ENCODE results near the gene C2orf76.

The C2orf76 gene

GRCh38 chr2:119352357-119352756, 14.3 kb downstream of the C2orf76 start:
- H3K4me1 ChIP-seq (ENCODE audit: insufficient read depth, low read length, severe bottlenecking), result peaks cover 15% of the 10 kb centered on the region
- no peak overlapping the region for H2AFZ ChIP-seq (ENCODE audit: low read length)
- no peak overlapping the region for H3K9ac ChIP-seq (ENCODE audit: low read length)
- no peaks in the 10 kb centered on the region for H3K36me3 ChIP-seq (ENCODE audit: insufficient read depth, low read length)
- H3K9me3 ChIP-seq (ENCODE audit: low read length), result no peaks in the 10 kb centered on the region
- H4K20me1 ChIP-seq (ENCODE audit: insufficient read depth, low read length), result no peaks in the 10 kb centered on the region
- peak overlapping the region; percentile 7; the same call in 1 of the 2 replicates for H3K4me2 ChIP-seq (ENCODE audit: low read length)
- H3F3A ChIP-seq (ENCODE audit: insufficient read depth, low read length), result no peaks in the 10 kb centered on the region
- no peaks in the 10 kb centered on the region for H3K9me2 ChIP-seq (ENCODE audit: low read depth, low read length)
- H3K4me3 ChIP-seq (ENCODE audit: low read depth, low read length, poor library complexity, severe bottlenecking), result no peak overlapping the region
- H3K79me2 ChIP-seq (ENCODE audit: insufficient read depth, low read length), result no peaks in the 10 kb centered on the region
- TF ChIP-seq EZH2 (IDR thresholded peaks at IDR 0.05; ENCODE audit: borderline replicate concordance, low read length) (no peak), CTCF (IDR thresholded peaks at IDR 0.05; ENCODE audit: low read length) (no peak)
- peak overlapping the region; percentile 63 for H3K27ac ChIP-seq (ENCODE audit: low read depth, low read length, poor library complexity, severe bottlenecking)
- no peaks in the 10 kb centered on the region for H3K27me3 ChIP-seq (ENCODE audit: insufficient read depth, low read length)

GRCh38 chr2:119350311-119350998, 16.2 kb downstream of the C2orf76 start:
- H3K9me3 ChIP-seq (ENCODE audit: low read length), result no peaks in the 10 kb centered on the region
- H3K4me3 ChIP-seq (ENCODE audit: low read depth, low read length, poor library complexity, severe bottlenecking), result no peak overlapping the region
- H2AFZ ChIP-seq (ENCODE audit: low read length), result no peak overlapping the region
- H3F3A ChIP-seq (ENCODE audit: insufficient read depth, low read length), result no peaks in the 10 kb centered on the region
- no peaks in the 10 kb centered on the region for H3K9me2 ChIP-seq (ENCODE audit: low read depth, low read length)
- peaks cover 15% of the 10 kb centered on the region for H3K4me1 ChIP-seq (ENCODE audit: insufficient read depth, low read length, severe bottlenecking)
- no peaks in the 10 kb centered on the region for H4K20me1 ChIP-seq (ENCODE audit: insufficient read depth, low read length)
- H3K4me2 ChIP-seq (ENCODE audit: low read length), result no peak overlapping the region
- no peak for TF ChIP-seq CTCF (IDR thresholded peaks at IDR 0.05; ENCODE audit: low read length)
- no peak for TF ChIP-seq EZH2 (IDR thresholded peaks at IDR 0.05; ENCODE audit: borderline replicate concordance, low read length)
- no peaks in the 10 kb centered on the region for H3K79me2 ChIP-seq (ENCODE audit: insufficient read depth, low read length)
- H3K36me3 ChIP-seq (ENCODE audit: insufficient read depth, low read length), result no peaks in the 10 kb centered on the region
- no peak overlapping the region for H3K27ac ChIP-seq (ENCODE audit: low read depth, low read length, poor library complexity, severe bottlenecking)
- H3K27me3 ChIP-seq (ENCODE audit: insufficient read depth, low read length), result no peaks in the 10 kb centered on the region
- no peak overlapping the region for H3K9ac ChIP-seq (ENCODE audit: low read length)

- Histone ChIP-seq H3K9ac (ENCODE audit: low read length) (no peak overlapping the region), H2AFZ (ENCODE audit: low read length) (no peak overlapping the region), H3K27ac (ENCODE audit: low read depth, low read length, poor library complexity, severe bottlenecking) (no peak overlapping the region), H3K4me2 (ENCODE audit: low read length) (no peak overlapping the region), H4K20me1 (ENCODE audit: insufficient read depth, low read length) (no peaks in the 10 kb centered on the region), H3F3A (ENCODE audit: insufficient read depth, low read length) (no peaks in the 10 kb centered on the region), H3K79me2 (ENCODE audit: insufficient read depth, low read length) (no peaks in the 10 kb centered on the region), H3K4me1 (ENCODE audit: insufficient read depth, low read length, severe bottlenecking) (peaks cover 15% of the 10 kb centered on the region), H3K36me3 (ENCODE audit: insufficient read depth, low read length) (no peaks in the 10 kb centered on the region), H3K27me3 (ENCODE audit: insufficient read depth, low read length) (no peaks in the 10 kb centered on the region), H3K4me3 (ENCODE audit: low read depth, low read length, poor library complexity, severe bottlenecking) (no peak overlapping the region), H3K9me3 (ENCODE audit: low read length) (no peaks in the 10 kb centered on the region), H3K9me2 (ENCODE audit: low read depth, low read length) (no peaks in the 10 kb centered on the region)
- TF ChIP-seq EZH2 (IDR thresholded peaks at IDR 0.05; ENCODE audit: borderline replicate concordance, low read length), result no peak
- TF ChIP-seq CTCF (IDR thresholded peaks at IDR 0.05; ENCODE audit: low read length), result no peak
Measured at GRCh38 chr2:119349289-119349688, 17.3 kb downstream of the C2orf76 start.

Data from OCI-LY1 (cell line).